GM23338 (cell line): ENCODE data around the gene AGA. TPM values are rescaled to one million over a fixed set of nuclear protein-coding genes. Genes with fewer than 3 reads are reported as not detected.

Source experiments
- ATAC-seq: fragments of 200-7000 bp; cut with Tn5 transposase; 3 replicates; pipeline ENCODE4 v1.9.1; 2020
- DNase-seq: peaks from one replicate; pipeline ENCODE4 v3.0.0-alpha.2; 2015; ENCODE audit warnings: low spot score
- H2AFZ ChIP-seq: fragments of 200-600 bp; sonication (generic); 2 replicates; pipeline ENCODE4 v1.8.0; 2016; ENCODE audit warnings: antibody characterized with exemption, mild to moderate bottlenecking, moderate library complexity
- H3F3A ChIP-seq: fragments of 200-600 bp; sonication (generic); replicated peaks from 2 replicates; pipeline ENCODE4 v1.8.0; 2017; ENCODE audit warnings: antibody characterized with exemption, mixed run types, low read depth
- H3K27ac ChIP-seq: fragments of 200-600 bp; sonication (generic); 2 replicates; pipeline ENCODE4 v1.6.1; 2016; ENCODE audit warnings: low read depth
- H3K27me3 ChIP-seq: fragments of 200-600 bp; sonication (generic); 2 replicates; pipeline ENCODE4 v1.8.0; 2016; ENCODE audit warnings: mild to moderate bottlenecking, mixed run types, moderate library complexity; ENCODE audit not compliant: insufficient read depth
- H3K36me3 ChIP-seq: fragments of 200-600 bp; sonication (generic); 2 replicates; pipeline ENCODE4 v1.8.0; 2016; ENCODE audit warnings: mild to moderate bottlenecking; ENCODE audit not compliant: insufficient read depth
- H3K4me1 ChIP-seq: fragments of 200-600 bp; sonication (generic); 2 replicates; pipeline ENCODE4 v1.8.0; 2016; ENCODE audit warnings: mild to moderate bottlenecking, moderate library complexity; ENCODE audit not compliant: insufficient read depth
- H3K4me2 ChIP-seq: fragments of 200-600 bp; sonication (generic); 2 replicates; pipeline ENCODE4 v1.7.1; 2017; ENCODE audit warnings: mixed run types
- H3K4me3 ChIP-seq: fragments of 200-600 bp; sonication (generic); 2 replicates; pipeline ENCODE4 v1.6.1; 2016; ENCODE audit warnings: mixed run types
- H3K79me2 ChIP-seq: fragments of 200-600 bp; sonication (generic); replicated peaks from 2 replicates; pipeline ENCODE4 v1.8.0; 2017; ENCODE audit warnings: mild to moderate bottlenecking; ENCODE audit not compliant: insufficient read depth
- H3K9me2 ChIP-seq: fragments of 200-600 bp; sonication (generic); 2 replicates; pipeline ENCODE4 v1.8.0; 2017; ENCODE audit not compliant: insufficient read depth
- H4K20me1 ChIP-seq: fragments of 200-600 bp; sonication (generic); replicated peaks from 2 replicates; pipeline ENCODE4 v1.8.0; 2017; ENCODE audit warnings: mild to moderate bottlenecking; ENCODE audit not compliant: insufficient read depth
- H3K27ac Mint-ChIP-seq: 2 replicates; pipeline ENCODE4 v1.8.0; 2020; ENCODE audit warnings: inconsistent platforms, mild to moderate bottlenecking, moderate library complexity, mixed read lengths
- H3K27me3 Mint-ChIP-seq: 3 replicates; pipeline ENCODE4 v1.8.0; 2022; ENCODE audit warnings: low read depth, mild to moderate bottlenecking, moderate library complexity, mixed read lengths, inconsistent platforms; ENCODE audit not compliant: insufficient read depth, poor library complexity
- H3K36me3 Mint-ChIP-seq: 3 replicates; pipeline ENCODE4 v1.8.0; 2021; ENCODE audit warnings: low read depth, mild to moderate bottlenecking, inconsistent platforms, moderate library complexity, mixed read lengths
- H3K4me1 Mint-ChIP-seq: 3 replicates; pipeline ENCODE4 v1.8.0; 2020; ENCODE audit warnings: mild to moderate bottlenecking, inconsistent platforms, mixed read lengths
- H3K4me3 Mint-ChIP-seq: 3 replicates; pipeline ENCODE4 v1.8.0; 2021; ENCODE audit warnings: moderate library complexity, mild to moderate bottlenecking, inconsistent platforms, mixed read lengths
- H3K9me3 Mint-ChIP-seq: 3 replicates; pipeline ENCODE4 v1.8.0; 2020; ENCODE audit warnings: moderate library complexity, mild to moderate bottlenecking, inconsistent platforms, mixed read lengths
- CREB1 ChIP-seq: fragments of 250-450 bp; sonication (Bioruptor Pico); IDR thresholded peaks from 2 replicates; pipeline ENCODE4 v1.5.0; 2020; ENCODE audit warnings: low read depth, mild to moderate bottlenecking, moderate library complexity
- CTCF ChIP-seq, 2 experiments: fragments of 200-600 bp in 1 of 2; sonication (generic) in 1 of 2; conservative IDR thresholded peaks; 2 replicates each; pipeline versions ENCODE4 v1.5.1 to v1.6.1; 2016 to 2017; ENCODE audit warnings: antibody characterized with exemption in 2 of 2, low read depth in 2 of 2, mild to moderate bottlenecking in 2 of 2, moderate library complexity in 1 of 2
- ETS1 ChIP-seq: IDR thresholded peaks from 2 replicates; pipeline ENCODE4 v1.6.1; 2016; ENCODE audit warnings: antibody characterized with exemption
- EZH2phosphoT487 ChIP-seq: fragments of 200-600 bp; sonication (generic); IDR thresholded peaks from one replicate; pipeline ENCODE4 v1.8.1; 2018; ENCODE audit warnings: antibody characterized with exemption; ENCODE audit not compliant: unreplicated experiment
- NANOG ChIP-seq: IDR thresholded peaks from 2 replicates; pipeline ENCODE4 v1.6.1; 2016; ENCODE audit warnings: antibody characterized with exemption, borderline replicate concordance
- ZNF462 ChIP-seq: fragments of 250-450 bp; sonication (Bioruptor Pico); IDR thresholded peaks from 2 replicates; pipeline ENCODE4 v1.5.0; 2020; ENCODE audit warnings: mild to moderate bottlenecking, moderate library complexity
- polyA plus RNA-seq: library from polyadenylated mRNA; unstranded; fragments of >200 nt; fragmentation: Nextera tagmentation; extraction: Ambion mirVana; gene quantifications from 2 replicates; pipeline ENCODE4 v1.2.1, GENCODE V29; 2016
- total RNA-seq: library from RNA; depleted of rRNA; stranded (reverse); fragments of >200 nt; shearing (Covaris generic); gene quantifications from 2 replicates; pipeline ENCODE4 v1.2.3, GENCODE V29; 2014

The AGA gene
- total and polyA plus RNA-seq, 2 experiments from 2014 or later: 5.5 to 12.8 TPM

- TF ChIP-seq ZNF462 (CRISPR knock-in tag): no peak
- no peak for TF ChIP-seq CTCF (conservative IDR thresholded peaks at IDR 0.05; ENCODE audit: low read depth in 2 of 2)
- TF ChIP-seq NANOG: no peak
- TF ChIP-seq CREB1 (CRISPR knock-in tag): no peak
- no peak for TF ChIP-seq ETS1
Observed at GRCh38 chr4:177408023-177408422, 34.2 kb downstream of the AGA start (continued).

- no peak overlapping the region for H3K27ac ChIP-seq
- H3K4me2 ChIP-seq: no peak overlapping the region
- no peaks in the 10 kb centered on the region for H3K79me2 ChIP-seq
- Mint-ChIP-seq H3K36me3 (no peaks in the 10 kb centered on the region), H3K4me1 (peaks cover 17% of the 10 kb centered on the region), H3K9me3 (no peaks in the 10 kb centered on the region; the same call in none of the 3 replicates), H3K27ac (no peak overlapping the region), H3K4me3 (no peak overlapping the region), H3K27me3 (peaks cover 6% of the 10 kb centered on the region)
- peaks cover 6% of the 10 kb centered on the region for H3K9me2 ChIP-seq
- no peaks in the 10 kb centered on the region for H3F3A ChIP-seq
- no peaks in the 10 kb centered on the region for H3K36me3 ChIP-seq
- ATAC-seq: no peak
- H3K4me1 ChIP-seq: peaks cover 15% of the 10 kb centered on the region; the same call in 1 of the 2 replicates
- no peak overlapping the region for H3K4me3 ChIP-seq
- H3K27me3 ChIP-seq: no peaks in the 10 kb centered on the region
- DNase-seq: no peak
- TF ChIP-seq CTCF (conservative IDR thresholded peaks at IDR 0.05; ENCODE audit: low read depth in 2 of 2) (no peak), EZH2phosphoT487 (no peak)
- H2AFZ ChIP-seq: no peak overlapping the region
- H4K20me1 ChIP-seq: no peaks in the 10 kb centered on the region
Observed at GRCh38 chr4:177405508-177405907, 36.7 kb downstream of the AGA start.
